Esophagus muscularis mucosa (tissue), 4 donors: ENCODE measurements around the gene IL18R1. TPM values are rescaled to one million over a fixed set of nuclear protein-coding genes. Genes with fewer than 3 reads are reported as not detected.

Experiments
- DNase-seq: peaks from one replicate; pipeline ENCODE4 v3.0.0-alpha.2; 2017; ENCODE audit errors: extremely low spot score
- H3K27ac ChIP-seq, 4 donors: fragments of 200-600 bp; sonication (generic); replicated peaks in 1 of 4; 1 replicate in 3 of 4; 2 replicates in 1 of 4; pipeline ENCODE4 v1.5.1; 2016 to 2019; ENCODE audit warnings: mild to moderate bottlenecking in 1 of 4
- H3K27me3 ChIP-seq, 4 donors: fragments of 200-600 bp; sonication (generic); one replicate each; pipeline versions ENCODE4 v1.5.1 to v1.6.0; 2016 to 2019
- H3K36me3 ChIP-seq, 4 donors: fragments of 200-600 bp; sonication (generic); one replicate each; pipeline ENCODE4 v1.5.1; 2016 to 2019
- H3K4me1 ChIP-seq, 4 donors: fragments of 200-600 bp; sonication (generic); one replicate each; pipeline ENCODE4 v1.5.1; 2016 to 2019
- H3K4me3 ChIP-seq, 4 donors: fragments of 200-600 bp; sonication (generic); 1 replicate in 2 of 4; 2 replicates in 2 of 4; pipeline ENCODE4 v1.5.1; 2016 to 2019; ENCODE audit warnings: mild to moderate bottlenecking in 4 of 4, moderate library complexity in 1 of 4
- H3K9me3 ChIP-seq, 4 donors: fragments of 200-600 bp; sonication (generic); 1 replicate in 3 of 4; 2 replicates in 1 of 4; pipeline ENCODE4 v1.5.1; 2016 to 2019
- EP300 ChIP-seq: sonication (generic); formaldehyde crosslinking; IDR thresholded peaks from one replicate; pipeline ENCODE4 v1.6.1; 2017; ENCODE audit warnings: antibody characterized with exemption
- POLR2A ChIP-seq: fragments of 450-650 bp; IDR thresholded peaks from one replicate; pipeline ENCODE4 v1.6.1; 2017; ENCODE audit warnings: antibody characterized with exemption, moderate library complexity, mild to moderate bottlenecking, low read depth
- POLR2AphosphoS5 ChIP-seq, 2 donors: sonication (generic); formaldehyde crosslinking; IDR thresholded peaks; one replicate each; pipeline ENCODE4 v1.6.1; 2017; ENCODE audit warnings: antibody characterized with exemption in 2 of 2
- WGBS: methylation state at CpG from one replicate; pipeline ENCODE4 v1.1.5; 2018; 5-methylcytosine and 5-hydroxymethylcytosine counted together
- intact Hi-C: fragments of 100-400 bp; cut with DNase I; formaldehyde crosslinking; loops from one replicate; pipeline ENCODE4 v1.15.1; 2023
- total RNA-seq, 4 donors: library from RNA; depleted of rRNA; stranded (reverse); fragments of >200 nt; gene quantifications; one replicate each; pipeline versions ENCODE4 v1.1.0 to v1.2.1, GENCODE V29; 2016
- TF ChIP-seq, protein P1 (sequence below), 3 experiments: fragments of 200-600 bp in 2 of 3; fragments of 450-650 bp in 1 of 3; sonication (generic) in 2 of 3; IDR thresholded peaks; one replicate each; pipeline ENCODE4 v1.5.1; 2017 to 2019; ENCODE audit warnings: antibody characterized with exemption in 3 of 3, mild to moderate bottlenecking in 2 of 3, moderate library complexity in 1 of 3

Gene IL18R1
- total RNA-seq, 4 donors from 2014 or later, result 2.8 to 11.8 (median 5.2) TPM

DNA sequence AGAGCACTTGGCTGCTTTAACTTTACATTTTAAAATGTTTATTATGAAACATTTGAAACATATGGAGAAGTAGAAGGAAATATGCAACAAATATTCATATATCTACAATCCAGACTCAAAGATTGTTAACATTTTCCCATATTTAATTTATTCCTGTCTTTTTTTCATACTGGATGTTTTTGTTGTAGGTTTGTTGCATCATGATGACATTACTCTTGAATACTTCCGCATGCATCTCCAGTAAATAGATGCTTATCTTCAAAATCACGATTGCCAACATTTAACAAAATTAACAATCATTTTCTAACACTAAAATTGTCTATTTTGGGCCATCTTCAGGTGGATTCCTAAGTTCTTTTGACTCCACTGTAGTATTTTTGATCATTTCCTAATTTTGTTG is 46.3 kb downstream of the IL18R1 start:
- Histone ChIP-seq H3K4me1 (no peaks in the 10 kb centered on the region), H3K4me3 (no peak overlapping the region), H3K36me3 (no peaks in the 10 kb centered on the region), H3K27me3 (no peaks in the 10 kb centered on the region), H3K27ac (no peak overlapping the region), H3K9me3 (no peaks in the 10 kb centered on the region)
- DNase-seq, result no peak
- 88% methylated on average over 2 of the region's 2 CpGs for WGBS
- no peak for TF ChIP-seq POLR2AphosphoS5 (IDR thresholded peaks at IDR 0.05)
- no peak for TF ChIP-seq EP300
- TF ChIP-seq, protein P1, sequence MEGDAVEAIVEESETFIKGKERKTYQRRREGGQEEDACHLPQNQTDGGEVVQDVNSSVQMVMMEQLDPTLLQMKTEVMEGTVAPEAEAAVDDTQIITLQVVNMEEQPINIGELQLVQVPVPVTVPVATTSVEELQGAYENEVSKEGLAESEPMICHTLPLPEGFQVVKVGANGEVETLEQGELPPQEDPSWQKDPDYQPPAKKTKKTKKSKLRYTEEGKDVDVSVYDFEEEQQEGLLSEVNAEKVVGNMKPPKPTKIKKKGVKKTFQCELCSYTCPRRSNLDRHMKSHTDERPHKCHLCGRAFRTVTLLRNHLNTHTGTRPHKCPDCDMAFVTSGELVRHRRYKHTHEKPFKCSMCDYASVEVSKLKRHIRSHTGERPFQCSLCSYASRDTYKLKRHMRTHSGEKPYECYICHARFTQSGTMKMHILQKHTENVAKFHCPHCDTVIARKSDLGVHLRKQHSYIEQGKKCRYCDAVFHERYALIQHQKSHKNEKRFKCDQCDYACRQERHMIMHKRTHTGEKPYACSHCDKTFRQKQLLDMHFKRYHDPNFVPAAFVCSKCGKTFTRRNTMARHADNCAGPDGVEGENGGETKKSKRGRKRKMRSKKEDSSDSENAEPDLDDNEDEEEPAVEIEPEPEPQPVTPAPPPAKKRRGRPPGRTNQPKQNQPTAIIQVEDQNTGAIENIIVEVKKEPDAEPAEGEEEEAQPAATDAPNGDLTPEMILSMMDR (IDR thresholded peaks at IDR 0.05), result no peak
- TF ChIP-seq POLR2A, result no peak
- intact Hi-C loops, result no loop called here

DNA sequence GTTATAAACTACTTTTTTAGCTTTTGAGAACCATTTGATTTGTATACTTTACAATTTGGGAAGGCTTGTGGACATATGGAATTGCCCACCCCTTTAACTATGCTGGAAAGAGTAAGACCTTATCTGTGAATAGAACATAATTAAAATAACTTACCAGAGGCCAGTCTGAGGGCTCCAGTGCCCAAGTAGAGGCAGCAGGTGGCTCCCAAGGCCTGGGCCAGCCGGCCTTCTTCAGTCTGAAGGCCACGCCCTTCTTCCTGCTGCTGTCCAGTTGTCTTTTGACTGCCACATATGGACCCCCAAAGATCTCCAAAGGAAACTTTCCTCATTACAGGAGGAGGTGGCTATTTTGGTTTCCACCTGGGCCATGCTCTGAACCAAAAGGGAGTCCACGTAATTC is 55.4 kb downstream of the IL18R1 start:
- no peaks in the 10 kb centered on the region for H3K9me3 ChIP-seq
- WGBS, result 88% methylated on average over 3 of the region's 3 CpGs
- H3K36me3 ChIP-seq, result no peaks in the 10 kb centered on the region
- no peaks in the 10 kb centered on the region for H3K27me3 ChIP-seq
- intact Hi-C loops, result no loop called here
- no peak for TF ChIP-seq EP300
- no peak for TF ChIP-seq POLR2AphosphoS5 (IDR thresholded peaks at IDR 0.05)
- TF ChIP-seq POLR2A, result no peak
- TF ChIP-seq, protein P1 (IDR thresholded peaks at IDR 0.05), result no peak
- H3K4me3 ChIP-seq, result no peak overlapping the region
- no peak overlapping the region for H3K27ac ChIP-seq
- no peaks in the 10 kb centered on the region for H3K4me1 ChIP-seq
- no peak for DNase-seq

DNA sequence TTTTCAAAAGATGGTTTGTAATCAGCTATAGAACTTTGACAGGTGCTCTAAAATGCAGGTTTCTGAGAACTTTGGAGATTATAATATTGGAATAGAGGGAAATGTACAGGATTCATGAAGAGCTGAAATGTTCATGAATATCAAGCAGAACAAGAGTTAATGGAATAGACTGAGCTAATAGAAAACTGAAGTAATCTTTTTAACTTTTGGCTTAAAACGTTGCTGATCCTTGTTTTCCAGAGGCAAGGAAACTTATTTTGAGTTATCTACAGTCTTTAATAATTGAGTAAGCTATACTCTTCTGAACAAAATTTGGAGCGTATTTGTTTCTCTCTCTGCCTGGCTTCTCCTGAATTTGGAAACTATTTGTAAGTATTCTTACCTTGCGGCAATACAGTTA is 56.6 kb downstream of the IL18R1 start:
- H3K4me1 ChIP-seq, result no peaks in the 10 kb centered on the region
- no peaks in the 10 kb centered on the region for H3K36me3 ChIP-seq
- H3K9me3 ChIP-seq, result no peaks in the 10 kb centered on the region
- intact Hi-C loops, result no loop called here
- WGBS, result 78% methylated on average over 3 of the region's 3 CpGs
- H3K27ac ChIP-seq, result no peak overlapping the region
- no peak overlapping the region for H3K4me3 ChIP-seq
- TF ChIP-seq, protein P1 (IDR thresholded peaks at IDR 0.05), result no peak
- TF ChIP-seq POLR2A (no peak), EP300 (no peak), POLR2AphosphoS5 (IDR thresholded peaks at IDR 0.05) (no peak)
- DNase-seq, result no peak
- no peaks in the 10 kb centered on the region for H3K27me3 ChIP-seq

DNA sequence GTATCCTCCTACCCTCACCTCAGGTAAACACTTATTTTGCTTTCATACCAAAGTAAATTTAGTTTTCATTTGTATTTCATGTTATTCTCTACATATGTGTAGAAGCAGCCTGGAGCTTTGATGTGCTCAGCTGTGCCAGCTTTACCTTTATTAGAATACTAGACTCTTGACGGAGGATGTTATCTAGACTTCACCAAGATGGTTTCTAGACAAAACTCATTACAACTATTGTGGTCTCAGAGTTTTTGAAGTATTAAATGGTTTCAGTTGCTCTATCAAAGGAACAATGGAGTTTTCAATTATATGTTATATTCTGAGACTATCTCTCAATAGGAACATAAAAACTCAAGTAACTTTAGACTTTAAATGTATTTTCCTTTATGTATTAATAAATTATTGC is 62.4 kb downstream of the IL18R1 start:
- H3K4me1 ChIP-seq, result no peaks in the 10 kb centered on the region
- DNase-seq, result no peak
- H3K9me3 ChIP-seq, result no peaks in the 10 kb centered on the region
- 85% methylated on average over 1 of the region's 1 CpG for WGBS
- H3K4me3 ChIP-seq, result no peak overlapping the region
- H3K27me3 ChIP-seq, result peaks cover 0 to 6% (median 0%) of the 10 kb centered on the region in 4 donors
- TF ChIP-seq POLR2AphosphoS5 (IDR thresholded peaks at IDR 0.05), result no peak
- TF ChIP-seq EP300, result no peak
- TF ChIP-seq, protein P1 (IDR thresholded peaks at IDR 0.05), result no peak
- TF ChIP-seq POLR2A, result no peak
- intact Hi-C loops, result no loop called here
- no peaks in the 10 kb centered on the region for H3K36me3 ChIP-seq
- H3K27ac ChIP-seq, result no peak overlapping the region

DNA sequence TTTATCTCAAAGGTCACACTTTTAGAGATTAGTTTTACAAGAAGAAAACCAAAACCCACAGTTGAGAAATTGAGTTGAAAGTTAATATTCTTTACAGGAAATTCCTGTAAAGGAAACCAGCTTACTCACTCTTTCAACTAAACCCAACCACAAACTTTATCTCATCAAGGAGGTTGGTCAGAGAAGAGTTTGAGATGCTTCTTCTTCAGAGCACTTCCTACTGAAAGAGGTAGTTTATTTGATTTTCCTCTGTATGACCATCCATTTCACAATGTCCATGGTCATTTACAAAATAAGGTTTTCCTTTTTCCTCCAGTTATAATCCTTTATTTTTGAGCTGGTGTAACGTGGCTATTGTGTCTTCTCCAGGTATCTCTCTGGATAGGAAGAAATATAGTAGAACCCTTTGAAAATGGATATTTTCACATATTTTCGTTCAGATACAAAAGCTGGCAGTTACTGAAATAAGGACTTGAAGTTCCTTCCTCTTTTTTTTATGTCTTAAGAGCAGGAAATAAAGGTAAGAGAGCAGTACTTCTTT is 62.9 kb downstream of the IL18R1 start:
- no peaks in the 10 kb centered on the region for H3K9me3 ChIP-seq
- no peak for DNase-seq
- H3K4me1 ChIP-seq, result no peaks in the 10 kb centered on the region
- H3K27me3 ChIP-seq, result peaks cover 0 to 6% (median 0%) of the 10 kb centered on the region in 4 donors
- no peak overlapping the region for H3K27ac ChIP-seq
- no peaks in the 10 kb centered on the region for H3K36me3 ChIP-seq
- WGBS, result 39% methylated on average over 2 of the region's 2 CpGs
- H3K4me3 ChIP-seq, result no peak overlapping the region
- intact Hi-C loops, result no loop called here
- TF ChIP-seq, protein P1 (IDR thresholded peaks at IDR 0.05), result no peak
- no peak for TF ChIP-seq POLR2AphosphoS5 (IDR thresholded peaks at IDR 0.05)
- TF ChIP-seq POLR2A, result no peak
- TF ChIP-seq EP300, result no peak
